Measurements from ENCODE around the gene INSYN1. TPM values are rescaled to one million over a fixed set of nuclear protein-coding genes. Genes with fewer than 3 reads are reported as not detected.

Gene INSYN1
- total and polyA plus RNA-seq, 2 of the 13 experiments (the other 11 are each of a cell fraction or from before 2014, with no cell fraction given), result not detected

- TF ChIP-seq PAXIP1 (CRISPR knock-in tag; conservative IDR thresholded peaks at IDR 0.05) (peak; percentile 66), HOXA3 (CRISPR knock-in tag; IDR thresholded peaks at IDR 0.05) (0 out of 2 replicates have a peak, but pooled peaks have one; percentile 33), ZNF740 (CRISPR knock-in tag; IDR thresholded peaks at IDR 0.05) (no peak), LCORL (IDR thresholded peaks at IDR 0.05) (no peak), LCORL (CRISPR knock-in tag; IDR thresholded peaks at IDR 0.05) (peak; percentile 50; the same call in 1 of the 2 replicates), PHF8 (CRISPR knock-in tag; IDR thresholded peaks at IDR 0.05) (no peak), RARA (CRISPR knock-in tag; IDR thresholded peaks at IDR 0.05) (peak; percentile 40; the same call in 1 of the 2 replicates), DPF2 (CRISPR knock-in tag; IDR thresholded peaks at IDR 0.05; ENCODE audit: borderline replicate concordance, low read depth) (0 out of 2 replicates have a peak, but pooled peaks have one; percentile 42), ZNF33B (CRISPR knock-in tag; IDR thresholded peaks at IDR 0.05) (no peak), ZNF598 (CRISPR knock-in tag; IDR thresholded peaks at IDR 0.05; ENCODE audit: borderline replicate concordance) (no peak), ZNF383 (CRISPR knock-in tag; IDR thresholded peaks at IDR 0.05; ENCODE audit: borderline replicate concordance) (no peak), ZNF609 (CRISPR knock-in tag; IDR thresholded peaks at IDR 0.05; ENCODE audit: borderline replicate concordance) (0 out of 2 replicates have a peak, but pooled peaks have one; percentile 14)
- TF ChIP-seq, protein P1, sequence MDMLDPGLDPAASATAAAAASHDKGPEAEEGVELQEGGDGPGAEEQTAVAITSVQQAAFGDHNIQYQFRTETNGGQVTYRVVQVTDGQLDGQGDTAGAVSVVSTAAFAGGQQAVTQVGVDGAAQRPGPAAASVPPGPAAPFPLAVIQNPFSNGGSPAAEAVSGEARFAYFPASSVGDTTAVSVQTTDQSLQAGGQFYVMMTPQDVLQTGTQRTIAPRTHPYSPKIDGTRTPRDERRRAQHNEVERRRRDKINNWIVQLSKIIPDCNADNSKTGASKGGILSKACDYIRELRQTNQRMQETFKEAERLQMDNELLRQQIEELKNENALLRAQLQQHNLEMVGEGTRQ (IDR thresholded peaks at IDR 0.05; ENCODE audit: low read depth, low read length), result no peak
- TF ChIP-seq, protein P1 (CRISPR knock-in tag; IDR thresholded peaks at IDR 0.05; ENCODE audit: borderline replicate concordance), result peak; percentile 50; the same call in 1 of the 2 replicates
These were observed 12.8 kb downstream of the INSYN1 start (continued) for GRCh38 chr15:73740152-73741048.

Measured in HepG2 (cell line).